ENCODE data around the gene OVAAL. TPM values are rescaled to one million over a fixed set of nuclear protein-coding genes. Genes with fewer than 3 reads are reported as not detected.

OVAAL gene
- total RNA-seq, 2 donors from 2014 or later, result 0.70 to 2.0 TPM

DNA sequence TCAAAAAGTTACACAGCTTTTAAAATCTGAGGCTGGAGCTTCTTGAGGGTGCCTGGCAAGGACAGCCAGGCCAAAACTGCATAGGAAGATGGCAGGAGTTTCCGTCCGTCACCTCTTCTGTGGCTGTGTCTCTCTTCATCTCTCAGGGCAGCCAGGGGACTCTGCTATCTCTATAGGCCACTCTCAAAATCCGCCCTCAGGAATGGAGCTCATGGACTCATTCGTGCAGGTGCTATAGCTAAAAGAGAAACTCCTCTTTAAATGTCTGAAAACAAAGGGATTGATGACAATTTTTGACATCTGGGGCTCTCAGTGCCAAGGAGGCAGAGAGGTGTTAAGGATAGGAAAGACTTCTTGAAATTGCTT is 27.2 kb downstream of the OVAAL start:
- Histone ChIP-seq H3K4me1 (no peaks in the 10 kb centered on the region), H3K9me3 (peaks cover 0 to 7% of the 10 kb centered on the region in 2 donors), H3K27me3 (no peaks in the 10 kb centered on the region), H3K27ac (no peak overlapping the region), H3K36me3 (no peaks in the 10 kb centered on the region), H3K4me3 (no peak overlapping the region)
- DNase-seq (ENCODE audit: low spot score), result no peak
- TF ChIP-seq, protein P1, sequence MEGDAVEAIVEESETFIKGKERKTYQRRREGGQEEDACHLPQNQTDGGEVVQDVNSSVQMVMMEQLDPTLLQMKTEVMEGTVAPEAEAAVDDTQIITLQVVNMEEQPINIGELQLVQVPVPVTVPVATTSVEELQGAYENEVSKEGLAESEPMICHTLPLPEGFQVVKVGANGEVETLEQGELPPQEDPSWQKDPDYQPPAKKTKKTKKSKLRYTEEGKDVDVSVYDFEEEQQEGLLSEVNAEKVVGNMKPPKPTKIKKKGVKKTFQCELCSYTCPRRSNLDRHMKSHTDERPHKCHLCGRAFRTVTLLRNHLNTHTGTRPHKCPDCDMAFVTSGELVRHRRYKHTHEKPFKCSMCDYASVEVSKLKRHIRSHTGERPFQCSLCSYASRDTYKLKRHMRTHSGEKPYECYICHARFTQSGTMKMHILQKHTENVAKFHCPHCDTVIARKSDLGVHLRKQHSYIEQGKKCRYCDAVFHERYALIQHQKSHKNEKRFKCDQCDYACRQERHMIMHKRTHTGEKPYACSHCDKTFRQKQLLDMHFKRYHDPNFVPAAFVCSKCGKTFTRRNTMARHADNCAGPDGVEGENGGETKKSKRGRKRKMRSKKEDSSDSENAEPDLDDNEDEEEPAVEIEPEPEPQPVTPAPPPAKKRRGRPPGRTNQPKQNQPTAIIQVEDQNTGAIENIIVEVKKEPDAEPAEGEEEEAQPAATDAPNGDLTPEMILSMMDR (IDR thresholded peaks at IDR 0.05), result no peak

DNA sequence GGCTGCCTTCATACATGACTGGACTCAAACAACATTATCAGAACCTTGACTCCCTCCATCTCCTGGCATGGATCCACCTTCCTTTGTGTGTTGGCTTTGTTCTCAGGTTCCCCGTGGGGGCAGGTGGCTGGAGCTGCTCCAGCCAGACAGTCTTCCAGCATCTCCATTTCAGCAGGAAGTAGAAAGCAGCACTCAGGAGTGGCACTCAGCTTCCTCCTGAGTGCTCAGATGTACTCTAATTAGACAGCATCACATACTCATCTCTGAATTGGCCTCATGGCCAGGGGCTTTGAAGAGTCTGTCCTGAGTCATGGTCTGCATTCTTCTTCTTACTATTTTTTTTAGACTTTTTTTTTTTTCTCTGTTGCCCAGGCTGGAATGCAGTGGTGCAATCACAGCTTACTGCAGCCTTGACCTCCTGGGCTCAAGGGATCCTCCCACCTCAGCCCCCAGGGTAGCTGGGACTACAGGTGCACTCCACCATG is 27.9 kb downstream of the OVAAL start:
- H3K4me3 ChIP-seq, result no peak overlapping the region
- H3K9me3 ChIP-seq, result peaks cover 0 to 7% of the 10 kb centered on the region in 2 donors
- no peaks in the 10 kb centered on the region for H3K4me1 ChIP-seq
- no peaks in the 10 kb centered on the region for H3K36me3 ChIP-seq
- H3K27ac ChIP-seq, result no peak overlapping the region
- TF ChIP-seq, protein P1 (IDR thresholded peaks at IDR 0.05), result no peak
- no peak for DNase-seq (ENCODE audit: low spot score)
- H3K27me3 ChIP-seq, result no peaks in the 10 kb centered on the region

GRCh38 chr1:180588121-180588520 is 29.4 kb downstream of the OVAAL start:
- TF ChIP-seq, protein P1 (IDR thresholded peaks at IDR 0.05), result no peak

GRCh38 chr1:180590889-180591288 is 32.1 kb downstream of the OVAAL start:
- TF ChIP-seq, protein P1 (IDR thresholded peaks at IDR 0.05), result no peak
- H3K4me3 ChIP-seq, result no peak overlapping the region
- DNase-seq (ENCODE audit: low spot score), result no peak
- no peaks in the 10 kb centered on the region for H3K27me3 ChIP-seq
- H3K36me3 ChIP-seq, result no peaks in the 10 kb centered on the region
- no peak overlapping the region for H3K27ac ChIP-seq
- peaks cover 0 to 7% of the 10 kb centered on the region in 2 donors for H3K9me3 ChIP-seq
- H3K4me1 ChIP-seq, result no peaks in the 10 kb centered on the region

More at GRCh38 chr1:180588121-180588520, 29.4 kb downstream of the OVAAL start:
- peaks cover 0 to 7% of the 10 kb centered on the region in 2 donors for H3K9me3 ChIP-seq
- H3K4me3 ChIP-seq, result no peak overlapping the region
- H3K4me1 ChIP-seq, result no peaks in the 10 kb centered on the region
- no peak overlapping the region for H3K27ac ChIP-seq
- no peak for DNase-seq (ENCODE audit: low spot score)
- no peaks in the 10 kb centered on the region for H3K27me3 ChIP-seq
- no peaks in the 10 kb centered on the region for H3K36me3 ChIP-seq

DNA sequence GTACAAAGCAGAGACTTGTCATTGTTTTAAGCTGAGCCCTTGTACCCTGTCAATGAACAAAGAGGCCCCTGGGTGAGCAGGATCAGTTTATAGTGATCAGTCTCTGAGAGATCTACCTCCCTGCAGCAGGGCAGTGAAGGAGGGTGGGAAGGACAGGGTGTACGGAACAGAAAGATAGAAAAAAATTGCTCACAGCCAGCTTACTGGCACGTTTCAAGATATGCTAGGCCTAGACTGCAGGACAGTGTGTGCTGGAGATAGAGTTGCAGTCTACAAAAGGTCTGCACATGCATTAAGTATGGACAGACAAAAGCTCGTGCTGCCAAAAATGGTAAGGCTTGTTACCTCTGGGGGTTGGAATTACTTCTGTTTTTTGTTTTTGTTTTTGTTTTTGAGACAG is 34.6 kb downstream of the OVAAL start:
- DNase-seq (ENCODE audit: low spot score), result no peak
- H3K36me3 ChIP-seq, result no peaks in the 10 kb centered on the region
- no peaks in the 10 kb centered on the region for H3K4me1 ChIP-seq
- peak overlapping the region; percentile 59 to 69 for H3K27ac ChIP-seq
- TF ChIP-seq, protein P1 (IDR thresholded peaks at IDR 0.05), result no peak
- no peaks in the 10 kb centered on the region for H3K27me3 ChIP-seq
- H3K4me3 ChIP-seq, result no peak overlapping the region
- H3K9me3 ChIP-seq, result peaks cover 0 to 2% of the 10 kb centered on the region in 2 donors

DNA sequence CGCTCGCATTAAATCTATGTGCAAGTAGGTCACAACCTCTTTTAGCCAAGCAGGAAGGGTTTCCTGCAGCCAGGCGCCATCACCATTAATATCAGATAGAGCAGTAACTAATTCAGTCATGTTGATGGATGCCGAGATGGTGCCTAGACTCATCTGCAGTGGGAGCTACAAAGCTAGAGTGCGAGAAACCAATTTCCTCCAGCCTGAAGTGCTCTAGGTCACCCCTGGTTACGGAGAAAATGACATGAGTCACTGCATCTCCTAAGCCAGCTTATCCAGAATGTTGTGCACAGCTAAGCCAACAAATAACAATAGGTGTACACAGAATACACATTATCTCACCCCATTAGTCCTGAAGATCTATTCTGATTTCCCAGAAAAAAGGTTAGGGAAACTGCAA is 36.0 kb downstream of the OVAAL start:
- DNase-seq (ENCODE audit: low spot score), result no peak
- H3K27ac ChIP-seq, result peak overlapping the region in 1 of 2 donors; percentile 69
- no peaks in the 10 kb centered on the region for H3K9me3 ChIP-seq
- no peaks in the 10 kb centered on the region for H3K36me3 ChIP-seq
- TF ChIP-seq, protein P1 (IDR thresholded peaks at IDR 0.05), result no peak
- H3K4me1 ChIP-seq, result no peaks in the 10 kb centered on the region
- no peaks in the 10 kb centered on the region for H3K27me3 ChIP-seq
- H3K4me3 ChIP-seq, result no peak overlapping the region

Measured in right atrium auricular region (tissue), 2 donors.